Measurements from ENCODE around the gene SCAMP4. TPM values are rescaled to one million over a fixed set of nuclear protein-coding genes. Genes with fewer than 3 reads are reported as not detected.
"Not testable (repeated sequence)": the region's sequence is repeated elsewhere in the genome, so short reads cannot be mapped to it uniquely, and the experiment has no call there.

SCAMP4 gene
- total RNA-seq, 1 experiment from 2014 or later, result 33.4 TPM

DNA sequence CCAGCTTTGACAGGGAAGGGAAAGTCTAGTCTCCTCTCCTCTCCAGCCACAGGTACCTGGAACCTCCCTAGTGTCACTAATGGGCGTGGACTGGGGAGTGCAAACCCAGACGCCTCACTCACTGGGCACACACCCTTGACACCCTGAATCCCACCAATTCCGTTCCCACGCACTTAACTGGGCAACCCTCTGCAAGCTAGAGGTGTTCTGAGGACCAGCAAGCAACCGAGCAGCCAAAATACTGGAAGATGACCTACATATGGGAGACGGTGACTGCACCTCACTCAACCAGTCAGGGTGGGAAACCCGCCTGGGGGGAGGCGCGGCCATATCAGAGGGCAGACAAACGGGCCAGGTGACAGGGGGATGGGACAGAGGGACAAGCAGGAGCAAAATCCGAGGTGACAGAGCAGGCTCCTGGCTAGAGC lies 20.9 kb upstream of the SCAMP4 start:
- no peaks in the 10 kb centered on the region for H3K27me3 ChIP-seq (ENCODE audit: control insufficient read depth, insufficient read depth, low read length)
- H3K4me3 ChIP-seq (ENCODE audit: insufficient read depth, low read depth, low read length), result peak overlapping the region; percentile 91
- no peaks in the 10 kb centered on the region; the same call in 1 of the 2 replicates for H3K36me3 ChIP-seq (replicated peaks; ENCODE audit: control insufficient read depth, insufficient read depth, low read length)
- DNase-seq, result no peak

DNA sequence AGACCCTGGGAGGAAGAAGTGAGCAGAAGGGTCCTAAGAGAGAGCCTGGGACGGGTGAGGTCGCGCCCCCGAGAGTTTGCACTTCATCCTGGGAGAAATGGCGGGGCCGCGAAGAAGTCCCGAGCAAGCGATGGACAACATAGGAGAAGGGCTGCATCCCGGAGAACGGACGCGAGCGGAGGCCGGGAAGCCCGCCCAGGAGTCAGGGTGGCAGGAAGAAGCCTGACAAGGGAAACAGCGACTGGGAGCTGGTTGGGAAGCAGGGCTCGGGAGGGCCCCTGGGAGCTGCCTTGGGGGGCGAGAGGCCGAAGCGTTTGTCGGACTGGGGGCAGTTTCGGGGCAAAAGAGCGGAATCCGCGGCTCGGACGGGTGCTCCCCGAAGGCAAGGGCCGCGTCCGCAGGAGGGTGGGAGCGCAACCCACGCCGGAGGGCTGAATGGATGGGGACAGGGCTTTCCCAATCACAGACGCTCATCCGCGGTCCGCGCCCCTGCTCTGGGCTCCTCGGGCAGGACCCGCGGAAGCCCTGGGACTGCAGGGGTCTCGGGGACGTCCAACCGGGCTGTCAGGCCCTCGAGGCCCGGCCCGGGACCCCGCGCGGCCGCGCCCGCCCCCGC lies 20.4 kb upstream of the SCAMP4 start:
- DNase-seq, result peak; percentile 87
- H3K27me3 ChIP-seq (ENCODE audit: control insufficient read depth, insufficient read depth, low read length), result no peaks in the 10 kb centered on the region
- no peaks in the 10 kb centered on the region; the same call in 1 of the 2 replicates for H3K36me3 ChIP-seq (replicated peaks; ENCODE audit: control insufficient read depth, insufficient read depth, low read length)
- H3K4me3 ChIP-seq (ENCODE audit: insufficient read depth, low read depth, low read length), result peak overlapping the region; percentile 91

DNA sequence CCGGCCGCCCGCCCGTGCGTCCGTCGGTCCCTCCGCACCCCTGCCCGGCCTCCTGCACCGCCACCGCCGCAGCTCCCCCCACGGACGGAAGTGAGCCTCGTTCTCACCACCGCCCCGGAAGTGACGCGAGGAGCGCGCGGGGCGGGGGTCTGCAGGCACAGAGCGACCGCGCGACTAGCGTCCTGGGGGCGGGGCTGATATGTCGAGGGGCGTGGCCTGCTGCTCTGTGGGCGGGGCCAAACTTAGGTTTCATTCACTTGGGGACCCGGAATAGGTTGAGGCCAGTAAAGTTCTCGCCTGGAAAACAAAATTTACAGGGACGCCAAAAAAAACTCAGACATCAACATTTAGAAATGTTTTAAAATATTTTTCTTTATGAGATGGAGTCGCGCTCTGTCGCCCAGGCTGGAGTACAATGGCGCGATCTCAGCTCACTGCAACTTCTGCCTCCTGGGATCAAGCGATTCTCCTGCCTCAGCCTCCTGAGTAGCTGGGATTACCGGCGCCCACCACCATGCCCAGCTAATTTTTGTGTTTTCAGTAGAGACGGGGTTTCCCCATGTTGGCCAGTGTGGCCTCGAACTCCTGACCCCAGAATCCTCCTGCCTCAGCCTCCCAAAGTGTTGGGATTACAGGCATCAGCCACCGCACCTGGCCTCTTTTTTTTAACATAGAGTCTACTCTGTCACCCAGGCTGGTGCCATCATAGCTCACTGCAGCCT lies 19.6 kb upstream of the SCAMP4 start, which contains the start of gene ABHD17A:
TSS of gene ABHD17A (minus strand) at position 99 of the 722 bp plus-strand sequence. CDS start 3,930 bp downstream, outside the sequence.
- DNase-seq, result peak; percentile 99
- peak within 1 kb of the TSS; percentile 91 for H3K4me3 ChIP-seq (ENCODE audit: insufficient read depth, low read depth, low read length)
- H3K27me3 ChIP-seq (ENCODE audit: control insufficient read depth, insufficient read depth, low read length); H3K36me3 ChIP-seq (replicated peaks; ENCODE audit: control insufficient read depth, insufficient read depth, low read length): not testable (repeated sequence)

DNA sequence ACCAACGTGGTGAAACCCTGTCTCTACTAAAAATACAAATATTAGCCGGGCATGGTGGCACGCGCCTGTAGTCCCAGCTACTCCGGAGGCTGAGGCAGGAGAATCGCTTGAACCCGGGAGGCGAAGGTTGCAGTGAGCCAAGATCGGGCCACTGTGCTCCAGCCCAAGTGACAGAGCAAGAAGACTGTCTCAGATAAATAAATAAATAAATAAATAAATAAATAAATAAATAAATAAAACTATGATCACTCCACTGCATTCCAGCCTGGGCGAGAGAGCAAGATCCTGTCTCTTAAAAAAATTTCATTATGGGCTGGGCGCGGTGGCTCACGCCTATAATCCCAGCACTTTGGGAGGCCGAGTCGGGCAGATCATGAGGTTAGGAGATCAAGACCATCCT lies 18.8 kb upstream of the SCAMP4 start:
- DNase-seq; H3K4me3 ChIP-seq (ENCODE audit: insufficient read depth, low read depth, low read length); H3K27me3 ChIP-seq (ENCODE audit: control insufficient read depth, insufficient read depth, low read length); H3K36me3 ChIP-seq (replicated peaks; ENCODE audit: control insufficient read depth, insufficient read depth, low read length): not testable (repeated sequence)

DNA sequence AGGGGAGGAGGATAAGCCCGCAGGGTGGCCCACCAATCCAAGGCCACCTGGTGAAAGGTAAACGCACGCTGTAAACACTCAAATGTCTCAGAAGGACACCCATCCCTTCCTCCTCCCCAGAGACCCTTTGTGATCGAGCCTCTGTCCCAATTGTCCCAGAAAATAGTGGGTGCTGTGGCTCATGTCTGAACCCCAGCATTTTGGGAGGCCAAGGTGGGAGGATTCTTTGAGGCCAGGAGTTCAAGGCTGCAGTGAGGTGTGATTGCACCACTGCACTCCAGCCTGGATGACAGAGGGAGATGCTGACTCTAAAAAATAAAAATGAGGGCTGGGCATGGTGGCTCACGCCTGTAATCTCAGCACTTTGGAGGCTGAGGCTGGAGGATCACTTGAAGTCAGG lies 16.8 kb upstream of the SCAMP4 start:
- no peaks in the 10 kb centered on the region for H3K27me3 ChIP-seq (ENCODE audit: control insufficient read depth, insufficient read depth, low read length)
- no peak overlapping the region for H3K4me3 ChIP-seq (ENCODE audit: insufficient read depth, low read depth, low read length)
- H3K36me3 ChIP-seq (replicated peaks; ENCODE audit: control insufficient read depth, insufficient read depth, low read length), result no peaks in the 10 kb centered on the region
- DNase-seq, result no peak

DNA sequence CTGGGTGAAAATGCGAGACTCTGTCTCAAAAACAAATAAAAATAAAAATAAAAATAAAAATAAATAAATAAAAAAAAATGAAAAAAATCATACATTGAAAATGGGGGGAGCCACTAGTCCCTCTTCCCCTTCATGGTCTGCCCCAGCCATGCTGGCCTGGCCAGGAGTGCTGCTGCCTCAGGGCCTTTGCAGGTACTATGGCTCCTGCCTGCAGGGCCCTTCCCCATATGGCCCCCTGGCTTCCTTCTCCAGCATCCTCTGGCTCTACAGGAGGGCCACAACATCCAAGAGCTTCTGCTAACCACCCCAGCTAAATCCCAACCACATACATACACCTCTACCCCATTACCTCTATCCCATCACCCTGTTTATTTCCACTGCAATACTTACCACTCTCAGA lies 15.3 kb upstream of the SCAMP4 start:
- Histone ChIP-seq H3K36me3 (replicated peaks; ENCODE audit: control insufficient read depth, insufficient read depth, low read length) (no peaks in the 10 kb centered on the region), H3K4me3 (ENCODE audit: insufficient read depth, low read depth, low read length) (no peak overlapping the region), H3K27me3 (ENCODE audit: control insufficient read depth, insufficient read depth, low read length) (no peaks in the 10 kb centered on the region)
- DNase-seq, result no peak

DNA sequence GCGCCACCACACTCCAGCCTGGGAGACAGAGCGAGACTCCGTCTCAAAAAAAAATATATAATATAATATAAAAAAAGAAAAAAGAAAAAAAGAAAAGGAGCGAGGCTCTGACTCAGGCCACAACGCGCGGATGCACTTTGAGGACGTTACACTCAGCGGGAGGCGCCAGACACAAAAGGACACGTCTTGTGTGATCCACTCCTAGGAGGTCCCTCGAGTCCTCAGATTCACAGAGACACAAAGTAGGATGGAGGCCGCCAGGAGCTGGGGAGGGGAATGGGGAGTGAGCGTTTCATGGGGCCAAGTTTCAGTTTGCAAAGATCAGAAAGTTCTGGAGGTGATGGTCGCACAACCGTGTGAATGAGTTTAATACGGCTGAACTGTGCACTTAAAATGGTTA lies 11.4 kb upstream of the SCAMP4 start:
- no peaks in the 10 kb centered on the region for H3K36me3 ChIP-seq (replicated peaks; ENCODE audit: control insufficient read depth, insufficient read depth, low read length)
- no peak overlapping the region for H3K4me3 ChIP-seq (ENCODE audit: insufficient read depth, low read depth, low read length)
- no peaks in the 10 kb centered on the region for H3K27me3 ChIP-seq (ENCODE audit: control insufficient read depth, insufficient read depth, low read length)
- DNase-seq, result no peak

DNA sequence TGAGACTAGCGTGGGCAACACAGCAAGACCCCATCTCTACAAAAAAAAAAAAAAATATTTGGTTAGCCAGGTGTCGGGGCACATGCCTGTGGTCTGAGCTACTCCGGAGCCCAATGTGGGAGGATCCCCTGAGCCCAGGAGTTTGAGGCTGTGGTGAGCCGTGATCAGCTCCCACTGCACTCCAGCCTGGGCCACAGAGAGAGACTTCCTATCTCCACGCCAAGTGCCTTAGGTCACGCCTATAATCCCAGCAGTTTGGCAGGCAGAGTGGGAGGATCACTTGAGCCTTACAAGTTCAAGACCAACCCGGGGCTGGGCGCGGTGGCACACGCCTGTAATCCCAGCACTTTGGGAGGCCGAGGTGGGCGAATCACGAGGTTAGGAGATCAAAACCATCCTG lies 8.7 kb upstream of the SCAMP4 start:
- no peak for DNase-seq
- no peaks in the 10 kb centered on the region for H3K27me3 ChIP-seq (ENCODE audit: control insufficient read depth, insufficient read depth, low read length)
- H3K4me3 ChIP-seq (ENCODE audit: insufficient read depth, low read depth, low read length), result no peak overlapping the region
- H3K36me3 ChIP-seq (replicated peaks; ENCODE audit: control insufficient read depth, insufficient read depth, low read length), result no peaks in the 10 kb centered on the region

DNA sequence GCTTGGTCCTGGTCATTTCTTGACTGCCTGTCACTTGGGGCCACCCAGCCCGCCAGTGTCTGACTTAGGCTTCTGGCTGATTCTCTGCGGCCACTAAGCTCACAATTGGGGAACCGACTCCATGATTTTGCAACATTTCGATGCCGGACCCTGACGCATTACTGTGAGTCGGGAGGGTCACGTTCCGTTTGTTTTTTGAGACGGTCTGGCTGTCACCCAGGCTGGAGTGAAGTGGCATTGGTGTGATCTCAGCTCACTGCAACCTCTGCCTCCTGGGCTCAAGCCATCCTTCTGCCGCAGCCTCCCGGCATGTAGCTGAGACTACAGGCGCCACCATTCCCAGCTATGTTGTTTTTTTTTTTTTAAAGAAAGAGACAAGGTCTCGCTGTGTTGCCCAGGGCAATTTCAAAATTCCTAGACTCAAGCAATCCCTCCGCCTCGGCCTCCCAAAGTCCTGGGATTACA lies 3.2 kb upstream of the SCAMP4 start:
- no peaks in the 10 kb centered on the region for H3K36me3 ChIP-seq (replicated peaks; ENCODE audit: control insufficient read depth, insufficient read depth, low read length)
- no peaks in the 10 kb centered on the region for H3K27me3 ChIP-seq (ENCODE audit: control insufficient read depth, insufficient read depth, low read length)
- H3K4me3 ChIP-seq (ENCODE audit: insufficient read depth, low read depth, low read length), result no peak overlapping the region
- DNase-seq, result no peak

DNA sequence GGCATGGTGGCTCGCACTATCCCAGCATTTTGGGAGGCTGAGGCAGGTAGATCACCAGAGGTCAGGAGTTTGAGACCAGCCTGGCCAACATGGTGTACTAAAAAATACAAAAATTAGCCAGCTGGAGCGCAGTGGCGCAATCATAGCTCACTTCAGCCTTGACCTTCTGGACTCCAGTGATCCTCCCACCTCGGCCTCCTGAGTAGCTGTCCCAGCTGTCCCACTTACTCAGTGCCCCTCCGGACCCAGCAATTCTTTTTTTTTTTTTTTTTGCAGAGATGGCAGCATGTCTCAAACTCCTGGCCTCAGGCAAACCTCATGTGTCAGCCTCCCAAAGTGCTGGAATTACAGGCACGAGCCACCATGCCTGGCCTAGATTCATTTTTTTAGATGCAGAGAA lies 2.3 kb upstream of the SCAMP4 start:
- Histone ChIP-seq H3K36me3 (replicated peaks; ENCODE audit: control insufficient read depth, insufficient read depth, low read length) (no peaks in the 10 kb centered on the region), H3K4me3 (ENCODE audit: insufficient read depth, low read depth, low read length) (no peak overlapping the region), H3K27me3 (ENCODE audit: control insufficient read depth, insufficient read depth, low read length) (no peaks in the 10 kb centered on the region)
- DNase-seq, result no peak

DNA sequence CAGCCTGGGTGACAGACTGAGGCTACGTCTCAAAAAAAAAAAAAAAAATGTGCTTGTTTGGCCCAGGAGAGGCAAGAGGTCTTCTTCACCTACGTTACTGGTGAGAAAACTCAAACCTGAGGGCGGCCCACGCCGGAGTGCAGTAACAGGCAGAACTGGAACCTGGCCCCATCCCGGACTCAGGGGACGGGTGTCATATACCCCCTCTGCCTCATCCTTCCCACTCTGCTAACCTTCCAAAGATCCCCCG lies 414 bp upstream of the SCAMP4 start:
- H3K36me3 ChIP-seq (replicated peaks; ENCODE audit: control insufficient read depth, insufficient read depth, low read length), result no peaks in the 10 kb centered on the region
- DNase-seq, result no peak
- H3K4me3 ChIP-seq (ENCODE audit: insufficient read depth, low read depth, low read length), result peak overlapping the region; percentile 49
- no peaks in the 10 kb centered on the region for H3K27me3 ChIP-seq (ENCODE audit: control insufficient read depth, insufficient read depth, low read length)

DNA sequence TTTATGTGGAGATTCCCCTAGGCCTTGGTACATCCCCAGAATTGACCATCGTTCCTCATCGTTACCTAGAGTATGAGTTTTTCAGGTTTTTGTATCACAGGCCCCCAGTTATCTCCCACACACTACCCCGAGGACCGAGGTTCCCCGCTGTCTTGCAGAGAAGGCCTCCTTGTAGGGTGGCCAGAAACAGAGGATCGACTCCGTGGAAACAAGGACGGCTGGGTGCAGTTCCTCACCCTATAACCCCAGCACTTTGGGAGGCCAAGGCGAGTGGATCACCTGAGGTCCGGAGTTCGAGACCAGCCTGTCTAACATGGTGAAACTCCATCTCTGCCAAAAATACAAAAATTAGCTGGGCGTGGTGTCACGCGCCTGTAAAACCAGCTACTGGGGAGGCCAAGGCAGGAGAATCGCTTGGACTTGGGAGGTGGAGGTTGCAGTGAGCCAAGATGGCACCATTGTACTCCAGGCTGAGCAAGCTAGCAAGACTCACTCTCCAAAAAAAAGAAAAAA lies 720 bp downstream of the SCAMP4 start:
- peak overlapping the region; percentile 67 for H3K4me3 ChIP-seq (ENCODE audit: insufficient read depth, low read depth, low read length)
- no peak for DNase-seq
- H3K36me3 ChIP-seq (replicated peaks; ENCODE audit: control insufficient read depth, insufficient read depth, low read length), result no peaks in the 10 kb centered on the region
- H3K27me3 ChIP-seq (ENCODE audit: control insufficient read depth, insufficient read depth, low read length), result no peaks in the 10 kb centered on the region

DNA sequence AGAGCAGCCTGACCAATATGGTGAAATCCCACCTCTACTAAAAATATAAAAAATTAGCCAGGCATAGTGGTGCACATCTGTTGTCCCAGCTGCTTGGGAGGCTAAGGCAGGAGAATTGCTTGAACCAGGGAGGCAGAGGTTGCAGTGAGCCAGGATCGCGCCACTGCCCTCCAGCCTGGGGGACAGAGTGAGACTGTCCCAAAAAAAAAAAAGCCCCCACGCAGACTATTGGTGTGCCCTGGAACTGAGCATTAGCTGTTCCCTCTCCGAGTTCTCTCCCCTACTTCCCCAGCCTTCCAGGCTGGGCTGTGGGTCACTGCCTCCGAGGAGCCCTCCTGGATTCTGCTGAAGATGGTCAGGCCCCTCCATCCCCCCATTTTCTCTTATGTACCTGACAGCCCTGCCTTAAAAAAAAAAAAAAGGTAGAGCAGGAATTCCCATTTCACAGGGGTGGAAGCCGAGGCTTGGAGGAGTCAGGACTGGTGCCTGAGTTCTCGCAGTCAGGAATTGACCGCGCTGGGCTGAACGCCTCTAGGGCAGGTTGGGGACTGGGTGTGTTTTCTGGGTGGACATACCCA lies 1.9 kb downstream of the SCAMP4 start:
- DNase-seq, result no peak
- no peak overlapping the region for H3K4me3 ChIP-seq (ENCODE audit: insufficient read depth, low read depth, low read length)
- H3K36me3 ChIP-seq (replicated peaks; ENCODE audit: control insufficient read depth, insufficient read depth, low read length), result no peaks in the 10 kb centered on the region
- no peaks in the 10 kb centered on the region for H3K27me3 ChIP-seq (ENCODE audit: control insufficient read depth, insufficient read depth, low read length)

DNA sequence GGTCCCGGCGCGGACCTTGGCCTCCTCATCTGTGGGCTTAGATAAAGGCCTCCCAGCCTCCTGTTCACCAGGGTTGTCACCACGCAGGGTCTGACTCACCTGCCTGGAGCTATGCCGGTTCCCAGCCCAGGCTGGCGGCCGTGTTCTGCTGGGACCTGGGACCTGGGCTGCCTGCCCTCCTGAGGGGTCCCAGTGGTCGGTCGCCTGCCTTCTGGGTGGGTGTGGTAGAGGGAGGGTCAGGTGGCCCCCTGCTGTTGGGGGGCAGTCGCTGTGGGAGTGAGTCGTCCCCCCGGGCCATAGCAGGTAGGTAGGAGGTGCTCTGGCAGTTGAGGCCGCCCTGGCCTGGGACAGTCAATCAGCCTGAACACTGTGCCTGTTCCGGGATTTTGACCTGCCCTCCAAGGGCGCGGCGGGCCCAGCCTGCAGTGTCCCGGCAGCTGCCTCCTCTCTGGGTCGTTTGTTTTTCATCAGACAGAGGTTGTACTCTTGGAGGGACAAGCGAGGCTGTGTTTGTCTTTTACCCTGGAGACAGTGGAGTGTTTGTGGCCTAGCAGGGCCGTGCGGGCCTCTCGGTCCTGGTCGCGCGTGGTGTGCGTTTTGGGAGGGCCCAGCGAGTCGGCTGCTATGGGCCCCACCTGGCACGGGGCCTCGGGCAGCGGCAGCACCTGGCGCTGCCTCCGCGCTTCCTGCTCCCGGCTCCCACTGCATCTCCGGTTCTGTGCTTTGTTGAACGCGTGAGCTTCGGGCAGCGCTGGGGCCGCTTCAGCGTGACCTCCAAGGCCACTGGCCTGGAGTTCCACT lies 2.6 kb downstream of the SCAMP4 start:
- DNase-seq, result no peak
- no peaks in the 10 kb centered on the region for H3K36me3 ChIP-seq (replicated peaks; ENCODE audit: control insufficient read depth, insufficient read depth, low read length)
- H3K4me3 ChIP-seq (ENCODE audit: insufficient read depth, low read depth, low read length), result no peak overlapping the region

More for the DNA sequence above, 2.6 kb downstream of the SCAMP4 start:
- H3K27me3 ChIP-seq (ENCODE audit: control insufficient read depth, insufficient read depth, low read length), result no peaks in the 10 kb centered on the region
